Upper lobe of left lung (tissue), 4 donors: ENCODE data around the gene ARSD.

ENCODE experiments used
- EP300 ChIP-seq, 4 donors: sonication (generic); formaldehyde crosslinking; IDR thresholded peaks; one replicate each; pipeline ENCODE4 v1.5.1; 2017; ENCODE audit warnings: antibody characterized with exemption in 4 of 4, control low read depth in 2 of 4
- POLR2A ChIP-seq, 4 donors: fragments of 450-650 bp; IDR thresholded peaks; one replicate each; pipeline ENCODE4 v1.5.1; 2016 to 2017; ENCODE audit warnings: antibody characterized with exemption in 4 of 4, mild to moderate bottlenecking in 2 of 4
- TF ChIP-seq, protein P1 (sequence below), 6 experiments: fragments of 450-650 bp in 4 of 6; fragments of 200-600 bp in 2 of 6; sonication (generic) in 2 of 6; IDR thresholded peaks; one replicate each; pipeline ENCODE4 v1.5.1; 2016 to 2019; ENCODE audit warnings: antibody characterized with exemption in 6 of 6

DNA sequence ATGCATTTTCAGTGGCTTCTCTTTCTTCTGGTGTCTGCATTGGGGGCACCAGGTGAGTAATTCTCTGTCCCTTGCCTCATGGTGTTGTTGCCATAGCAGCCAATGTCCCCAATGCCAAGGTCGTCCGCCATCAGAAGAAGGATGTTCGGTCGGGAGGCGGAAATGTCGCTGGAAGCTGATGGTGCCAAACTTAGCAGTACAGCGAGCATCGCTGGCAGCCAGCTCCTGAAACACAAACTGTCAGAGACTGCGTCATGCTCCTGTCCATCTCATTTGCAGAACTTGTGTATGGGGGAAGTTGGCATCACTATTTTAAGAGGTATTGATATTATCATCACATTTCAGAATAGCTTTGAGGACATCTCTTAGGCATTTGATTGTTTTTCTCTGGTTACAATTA is 29.1 kb upstream of the ARSD start:
- TF ChIP-seq, protein P1, sequence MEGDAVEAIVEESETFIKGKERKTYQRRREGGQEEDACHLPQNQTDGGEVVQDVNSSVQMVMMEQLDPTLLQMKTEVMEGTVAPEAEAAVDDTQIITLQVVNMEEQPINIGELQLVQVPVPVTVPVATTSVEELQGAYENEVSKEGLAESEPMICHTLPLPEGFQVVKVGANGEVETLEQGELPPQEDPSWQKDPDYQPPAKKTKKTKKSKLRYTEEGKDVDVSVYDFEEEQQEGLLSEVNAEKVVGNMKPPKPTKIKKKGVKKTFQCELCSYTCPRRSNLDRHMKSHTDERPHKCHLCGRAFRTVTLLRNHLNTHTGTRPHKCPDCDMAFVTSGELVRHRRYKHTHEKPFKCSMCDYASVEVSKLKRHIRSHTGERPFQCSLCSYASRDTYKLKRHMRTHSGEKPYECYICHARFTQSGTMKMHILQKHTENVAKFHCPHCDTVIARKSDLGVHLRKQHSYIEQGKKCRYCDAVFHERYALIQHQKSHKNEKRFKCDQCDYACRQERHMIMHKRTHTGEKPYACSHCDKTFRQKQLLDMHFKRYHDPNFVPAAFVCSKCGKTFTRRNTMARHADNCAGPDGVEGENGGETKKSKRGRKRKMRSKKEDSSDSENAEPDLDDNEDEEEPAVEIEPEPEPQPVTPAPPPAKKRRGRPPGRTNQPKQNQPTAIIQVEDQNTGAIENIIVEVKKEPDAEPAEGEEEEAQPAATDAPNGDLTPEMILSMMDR (IDR thresholded peaks at IDR 0.05), result no peak
- TF ChIP-seq POLR2A (IDR thresholded peaks at IDR 0.05), result no peak
- TF ChIP-seq EP300 (IDR thresholded peaks at IDR 0.05), result no peak
